IMR-90 (cell line): ENCODE measurements around the gene STK10. TPM values are rescaled to one million over a fixed set of nuclear protein-coding genes. Genes with fewer than 3 reads are reported as not detected.

Experiments used
- ATAC-seq: fragments of 200-7000 bp; cut with Tn5 transposase; 2 replicates; pipeline ENCODE4 v1.9.1; 2020; ENCODE audit warnings: low read depth, mild to moderate bottlenecking, moderate library complexity
- BruUV-seq: library from RNA; stranded (reverse); fragments of 400-500 nt; replicated peaks from 2 replicates; lab custom pipeline; 2021; lab: Mats Ljungman, UMichigan
- CTCF ChIA-PET: fragments of 300-600 bp; formaldehyde crosslinking; extraction: SDS; loops from one replicate; lab custom pipeline; 2021; ENCODE audit warnings: antibody characterized with exemption; lab: Yijun Ruan, JAX
- POLR2A ChIA-PET: fragments of 300-600 bp; sonication (Branson Sonifier 250); formaldehyde crosslinking; loops from one replicate; lab custom pipeline; 2022; ENCODE audit warnings: antibody characterized with exemption; ENCODE audit not compliant: unreplicated experiment; lab: Charles Lee
- DNase-seq: peaks from one replicate; pipeline ENCODE4 v3.0.0; 2013
- H2AFZ ChIP-seq: replicated peaks from 2 replicates; pipeline ENCODE3; 2013; ENCODE audit warnings: low read length, mild to moderate bottlenecking; ENCODE audit not compliant: poor library complexity
- H2AK5ac ChIP-seq: 2 replicates; pipeline ENCODE4 v1.6.1; 2013; ENCODE audit warnings: low read depth, low read length, inconsistent platforms
- H2AK9ac ChIP-seq: replicated peaks from 2 replicates; pipeline ENCODE3; 2013; ENCODE audit warnings: mild to moderate bottlenecking, low read depth, low read length, moderate library complexity; ENCODE audit not compliant: poor library complexity
- H2BK120ac ChIP-seq: 2 replicates; pipeline ENCODE4 v1.6.1; 2013; ENCODE audit warnings: low read depth, low read length, inconsistent platforms
- H2BK15ac ChIP-seq: 3 replicates; pipeline ENCODE4 v1.6.1; 2013; ENCODE audit warnings: low read depth, low read length, inconsistent platforms
- H2BK20ac ChIP-seq: 2 replicates; pipeline ENCODE4 v1.6.1; 2013; ENCODE audit warnings: low read depth, mild to moderate bottlenecking, inconsistent platforms, low read length, moderate library complexity
- H2BK5ac ChIP-seq: 2 replicates; pipeline ENCODE4 v1.6.1; 2013; ENCODE audit warnings: mild to moderate bottlenecking, low read depth, low read length, inconsistent platforms; ENCODE audit not compliant: poor library complexity, severe bottlenecking
- H3K14ac ChIP-seq: replicated peaks from 2 replicates; pipeline ENCODE4 v1.6.1; 2013; ENCODE audit warnings: low read depth, low read length, inconsistent platforms
- H3K18ac ChIP-seq: 2 replicates; pipeline ENCODE4 v1.6.1; 2013; ENCODE audit warnings: low read depth, low read length, control low read depth
- H3K23ac ChIP-seq: 2 replicates; pipeline ENCODE4 v1.6.1; 2013; ENCODE audit warnings: low read depth, low read length, inconsistent platforms
- H3K27ac ChIP-seq: 2 replicates; pipeline ENCODE4 v1.5.1; 2013; ENCODE audit warnings: mild to moderate bottlenecking, control low read depth, low read length; ENCODE audit not compliant: insufficient read depth
- H3K27me3 ChIP-seq: 2 replicates; pipeline ENCODE4 v1.6.1; 2013; ENCODE audit warnings: low read length; ENCODE audit not compliant: control insufficient read depth, insufficient read depth
- H3K36me3 ChIP-seq: 2 replicates; pipeline ENCODE4 v1.6.1; 2013; ENCODE audit warnings: low read length, mixed read lengths; ENCODE audit not compliant: control insufficient read depth, insufficient read depth
- H3K4ac ChIP-seq: 2 replicates; pipeline ENCODE4 v1.6.1; 2013; ENCODE audit warnings: low read depth, low read length, inconsistent platforms
- H3K4me1 ChIP-seq: 2 replicates; pipeline ENCODE4 v1.6.1; 2013; ENCODE audit warnings: low read length, mixed read lengths; ENCODE audit not compliant: control insufficient read depth, insufficient read depth
- H3K4me2 ChIP-seq: 2 replicates; pipeline ENCODE4 v1.6.1; 2013; ENCODE audit warnings: low read depth, mild to moderate bottlenecking, control low read depth, low read length, moderate library complexity
- H3K4me3 ChIP-seq: 2 replicates; pipeline ENCODE4 v1.5.1; 2013; ENCODE audit warnings: low read depth, mild to moderate bottlenecking, control low read depth, low read length, moderate library complexity; ENCODE audit not compliant: insufficient read depth
- H3K56ac ChIP-seq: 2 replicates; pipeline ENCODE4 v1.6.1; 2013; ENCODE audit warnings: low read length, inconsistent platforms; ENCODE audit not compliant: insufficient read depth; ENCODE audit errors: extremely low read depth
- H3K79me1 ChIP-seq, 2 experiments: 2 replicates each; pipeline ENCODE4 v1.6.1; 2013; ENCODE audit warnings: low read length in 2 of 2, inconsistent platforms in 1 of 2, low read depth in 1 of 2
- H3K9ac ChIP-seq: 2 replicates; pipeline ENCODE4 v1.6.1; 2013; ENCODE audit warnings: low read depth, low read length, control low read depth
- H3K9me1 ChIP-seq: 2 replicates; pipeline ENCODE4 v1.6.1; 2013; ENCODE audit warnings: low read length, inconsistent platforms; ENCODE audit not compliant: insufficient read depth
- H3K9me3 ChIP-seq: 2 replicates; pipeline ENCODE4 v1.6.1; 2013; ENCODE audit warnings: low read length; ENCODE audit not compliant: control insufficient read depth, insufficient read depth
- H4K20me1 ChIP-seq: 2 replicates; pipeline ENCODE4 v1.6.1; 2013; ENCODE audit warnings: low read length, inconsistent platforms; ENCODE audit not compliant: insufficient read depth
- H4K5ac ChIP-seq: 2 replicates; pipeline ENCODE4 v1.6.1; 2013; ENCODE audit warnings: mild to moderate bottlenecking, low read depth, low read length, control low read depth
- H4K8ac ChIP-seq, 2 experiments: 2 replicates each; pipeline ENCODE4 v1.6.1; 2013; ENCODE audit warnings: low read depth in 2 of 2, low read length in 2 of 2, control low read depth in 1 of 2, inconsistent platforms in 1 of 2
- H4K91ac ChIP-seq: 2 replicates; pipeline ENCODE4 v1.6.1; 2013; ENCODE audit warnings: low read depth, low read length, inconsistent platforms; ENCODE audit not compliant: insufficient read depth
- CEBPB ChIP-seq: IDR thresholded peaks from 2 replicates; pipeline ENCODE4 v1.6.1; 2012; ENCODE audit warnings: low read depth, low read length, improper control_type of control experiment
- RCOR1 ChIP-seq: IDR thresholded peaks from 2 replicates; pipeline ENCODE4 v1.6.1; 2012; ENCODE audit warnings: mild to moderate bottlenecking, low read length, improper control_type of control experiment; ENCODE audit not compliant: insufficient replicate concordance
- RFX5 ChIP-seq: IDR thresholded peaks from 2 replicates; pipeline ENCODE4 v1.8.0; 2012; ENCODE audit warnings: low read depth, mild to moderate bottlenecking, low read length, moderate library complexity
- SMC3 ChIP-seq: fragments of 150-350 bp; IDR thresholded peaks from 2 replicates; pipeline ENCODE4 v1.6.1; 2016; ENCODE audit warnings: low read depth, mild to moderate bottlenecking, antibody characterized with exemption, low read length, moderate library complexity
- WGBS, 2 experiments: methylation state at CpG; one replicate each; pipeline versions ENCODE4 v1.1.5 to v1.1.7; 2013; ENCODE audit warnings: missing lambda C conversion rate in 2 of 2; ENCODE audit not compliant: insufficient read length in 1 of 2; ENCODE audit errors: extremely low coverage in 2 of 2; 5-methylcytosine and 5-hydroxymethylcytosine counted together
- dilution Hi-C: fragments of 300-500 bp; cut with HindIII; formaldehyde crosslinking; loops from one replicate; pipeline ENCODE4 v1.14.3; 2018; ENCODE audit warnings: low sequenced_read_pairs; ENCODE audit not compliant: unreplicated experiment
- in situ Hi-C: fragments of 300-500 bp; cut with MboI; formaldehyde crosslinking; loops from 3 replicates; pipeline ENCODE4 v1.14.3; 2019; ENCODE audit warnings: low sequenced_read_pairs, inconsistent platforms, mixed read lengths
- intact Hi-C: fragments of 100-400 bp; cut with micrococcal nuclease; formaldehyde crosslinking; loops from 2 replicates; pipeline ENCODE4 v1.10.0; 2022
- polyA plus RNA-seq, 3 experiments: library from polyadenylated mRNA; depleted of rRNA; stranded (reverse); fragments of >200 nt; gene quantifications; 2 replicates each; pipeline ENCODE4 v1.2.3, GENCODE V29; 2012; ENCODE audit warnings: low replicate concordance in 1 of 3
- total RNA-seq: library from RNA; depleted of rRNA; stranded (reverse); fragments of >200 nt; gene quantifications from 2 replicates; pipeline ENCODE4 v1.2.3, GENCODE V29; 2012
- TF ChIP-seq, protein P1 (sequence below): fragments of 150-350 bp; IDR thresholded peaks from 2 replicates; pipeline ENCODE4 v1.6.1; 2017; ENCODE audit warnings: mild to moderate bottlenecking, antibody characterized with exemption, low read length, low read depth

The STK10 gene
- total and polyA plus RNA-seq, 2 of the 4 experiments (the other 2 are of a cell fraction): 15.4 to 18.5 TPM

DNA sequence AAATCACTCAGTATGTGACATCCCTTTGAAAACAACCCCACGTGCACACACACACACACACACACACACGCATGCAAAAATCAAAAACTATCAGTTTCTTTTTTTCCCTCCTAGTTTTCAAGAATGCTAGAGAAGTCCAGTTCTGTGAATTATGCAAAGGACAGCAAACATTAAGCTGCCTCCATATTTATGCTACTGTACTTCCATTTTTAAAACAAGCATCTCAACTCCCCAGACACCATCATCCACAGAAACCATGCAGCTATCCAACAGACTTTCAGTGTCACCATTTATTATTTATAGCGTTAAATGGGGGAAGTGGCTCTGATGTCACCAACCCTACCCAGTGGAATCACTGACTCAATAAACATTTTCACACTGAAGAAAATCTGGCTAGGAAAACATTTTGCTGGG lies 183.2 kb downstream of the STK10 start:
- H3K36me3 ChIP-seq: no peaks in the 10 kb centered on the region
- in situ Hi-C loops: no loop called here
- dilution Hi-C loops: no loop called here
- H2BK120ac ChIP-seq: no peak overlapping the region
- peaks cover 13% of the 10 kb centered on the region for H3K9me1 ChIP-seq
- TF ChIP-seq CEBPB (no peak), SMC3 (no peak), RFX5 (no peak), RCOR1 (no peak)
- TF ChIP-seq, protein P1, sequence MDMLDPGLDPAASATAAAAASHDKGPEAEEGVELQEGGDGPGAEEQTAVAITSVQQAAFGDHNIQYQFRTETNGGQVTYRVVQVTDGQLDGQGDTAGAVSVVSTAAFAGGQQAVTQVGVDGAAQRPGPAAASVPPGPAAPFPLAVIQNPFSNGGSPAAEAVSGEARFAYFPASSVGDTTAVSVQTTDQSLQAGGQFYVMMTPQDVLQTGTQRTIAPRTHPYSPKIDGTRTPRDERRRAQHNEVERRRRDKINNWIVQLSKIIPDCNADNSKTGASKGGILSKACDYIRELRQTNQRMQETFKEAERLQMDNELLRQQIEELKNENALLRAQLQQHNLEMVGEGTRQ: no peak
- POLR2A ChIA-PET: interaction anchor here (0.7 kb wide), 1 partner anchor 221 kb away, joined by 5 read pairs; no protein-coding TSS in a partner anchor
- ATAC-seq (no peak), DNase-seq (no peak)
- peak overlapping the region; percentile 91 for H3K14ac ChIP-seq
- peak overlapping the region; percentile 59; the same call in 1 of the 2 replicates for H3K4ac ChIP-seq
- no peak overlapping the region for H3K18ac ChIP-seq
- H3K9ac ChIP-seq: peak overlapping the region; percentile 98; the same call in 1 of the 2 replicates
- no peak overlapping the region for H2BK20ac ChIP-seq
- H3K9me3 ChIP-seq: no peaks in the 10 kb centered on the region
- CTCF ChIA-PET: interaction anchor here (3.4 kb wide), 1 partner anchor 93 kb away, joined by 18 read pairs; no protein-coding TSS in a partner anchor
- no peak overlapping the region for H2AK9ac ChIP-seq
- peak overlapping the region; percentile 4 for H2BK5ac ChIP-seq
- H4K20me1 ChIP-seq: peaks cover 62% of the 10 kb centered on the region
- H3K4me3 ChIP-seq: peak overlapping the region; percentile 77
- H2AK5ac ChIP-seq: no peak overlapping the region
- peaks cover 11 to 72% of the 10 kb centered on the region in 2 experiments for H3K79me1 ChIP-seq
- no peak overlapping the region; the same call in 1 of the 2 replicates for H3K56ac ChIP-seq
- intact Hi-C loops: loop anchor here (5.0 kb wide), 1 partner anchor 182 kb away; the partner anchor contains the start of gene STK10
- H3K27ac ChIP-seq: no peak overlapping the region
- H2BK15ac ChIP-seq: no peak overlapping the region
- no peak overlapping the region for H4K8ac ChIP-seq
- peak overlapping the region; percentile 98 for H3K4me2 ChIP-seq
- peaks cover 6% of the 10 kb centered on the region; the same call in 1 of the 2 replicates for H3K4me1 ChIP-seq
- peak overlapping the region; percentile 79 for H3K23ac ChIP-seq
- BruUV-seq: no TSS peak
- H4K5ac ChIP-seq: no peak overlapping the region
- no peak overlapping the region for H4K91ac ChIP-seq
- no peak overlapping the region for H2AFZ ChIP-seq
- no peaks in the 10 kb centered on the region for H3K27me3 ChIP-seq
- WGBS, 2 experiments: no CpG with 5 or more reads among the region's 3 CpGs
